COLO668 (cell line): ENCODE results near the gene TWNK.

ENCODE experiments used
- DNase-seq: peaks from one replicate; lab custom pipeline; 2025; ENCODE audit not compliant: unreplicated experiment; lab: John Stamatoyannopoulos, UW

Gene TWNK

DNA sequence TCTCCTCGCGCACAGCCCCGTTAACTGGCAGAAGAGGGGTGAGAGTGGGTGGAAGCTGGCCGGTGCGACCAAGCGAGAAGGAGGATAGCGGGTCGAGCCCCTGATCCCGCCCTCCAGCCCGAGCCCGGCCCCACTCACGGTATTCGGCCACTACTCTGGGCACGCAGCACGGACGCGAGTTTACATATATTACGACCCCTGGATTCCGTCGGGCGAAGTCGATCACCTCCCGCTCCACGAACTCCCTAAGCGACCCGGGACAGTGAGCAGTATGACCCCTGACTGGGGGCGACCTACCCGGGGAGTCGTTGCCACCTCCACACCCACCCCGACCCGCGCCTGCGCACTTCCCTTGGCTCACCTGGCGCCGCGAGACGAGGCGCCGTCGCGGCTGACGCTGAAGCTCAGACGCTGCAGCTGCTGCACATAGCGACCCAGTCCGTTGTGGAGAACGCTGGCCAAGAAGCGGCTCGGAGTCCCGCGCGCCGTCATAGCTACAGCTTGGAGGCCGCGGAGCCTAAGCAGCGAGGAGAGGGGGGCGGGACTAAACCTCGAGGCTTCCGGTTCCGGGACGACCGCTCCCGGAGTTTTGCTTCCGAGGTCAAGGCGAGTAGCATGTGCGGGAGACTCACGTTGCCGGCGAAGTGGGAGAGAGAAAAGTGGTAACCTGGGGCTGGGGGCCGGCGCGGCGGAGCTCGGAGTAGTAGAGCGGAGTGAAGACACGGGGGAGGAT is at the start of gene TWNK, which contains the start of gene MRPL43:
TSS of gene TWNK (plus strand) at position 592 of the 733 bp plus-strand sequence. CDS start 668 bp downstream, outside the sequence.
TSS of gene MRPL43 (minus strand) at position 546 of the 733 bp plus-strand sequence. CDS start at position 492, 54 bp downstream.
- DNase-seq: peak; percentile 67

- no peak for DNase-seq
Measured at GRCh38 chr10:100939763-100940344, 47.5 kb upstream of the TWNK start.

DNA sequence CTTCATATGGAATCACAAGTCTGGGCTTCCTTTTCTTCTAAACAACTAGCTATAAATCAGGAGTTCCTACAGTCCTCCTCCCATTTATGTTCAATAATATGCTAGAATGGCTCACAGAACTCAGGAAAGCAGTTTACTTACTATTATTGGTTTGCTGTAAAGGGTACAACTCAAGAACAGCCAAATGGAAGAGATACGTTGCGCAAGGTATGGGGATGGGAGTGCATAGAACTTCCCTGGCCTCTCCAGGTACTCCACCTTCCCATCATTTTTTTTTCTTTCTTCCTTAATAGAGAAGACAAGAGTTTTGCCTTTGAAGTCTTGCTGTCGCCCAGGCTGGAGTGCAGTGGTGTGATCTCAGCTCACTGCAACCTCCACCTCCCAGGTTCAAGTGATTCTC is 45.1 kb upstream of the TWNK start:
- no peak for DNase-seq

GRCh38 chr10:100943508-100943907 is 43.8 kb upstream of the TWNK start:
- no peak for DNase-seq

GRCh38 chr10:100945754-100946153 is 41.6 kb upstream of the TWNK start:
- no peak for DNase-seq

DNA sequence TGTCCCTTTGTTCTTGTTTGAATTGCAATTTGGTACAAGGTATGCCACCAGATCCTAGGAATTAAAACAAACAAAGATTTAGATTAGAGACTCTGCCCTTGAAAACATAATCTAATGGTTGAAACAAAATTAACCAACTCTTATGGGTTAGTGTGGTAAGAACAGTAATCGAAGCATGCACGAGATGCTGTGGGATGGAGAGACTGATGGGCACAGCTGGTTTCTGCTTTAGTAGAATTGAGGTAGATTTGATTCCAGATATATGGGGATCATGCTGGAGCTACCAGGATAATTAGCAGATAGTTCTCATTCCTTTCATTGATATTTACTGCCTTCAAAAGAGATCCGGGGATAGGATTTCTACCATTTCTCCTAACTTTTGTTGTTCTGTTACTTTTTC is 38.4 kb upstream of the TWNK start:
- no peak for DNase-seq

DNA sequence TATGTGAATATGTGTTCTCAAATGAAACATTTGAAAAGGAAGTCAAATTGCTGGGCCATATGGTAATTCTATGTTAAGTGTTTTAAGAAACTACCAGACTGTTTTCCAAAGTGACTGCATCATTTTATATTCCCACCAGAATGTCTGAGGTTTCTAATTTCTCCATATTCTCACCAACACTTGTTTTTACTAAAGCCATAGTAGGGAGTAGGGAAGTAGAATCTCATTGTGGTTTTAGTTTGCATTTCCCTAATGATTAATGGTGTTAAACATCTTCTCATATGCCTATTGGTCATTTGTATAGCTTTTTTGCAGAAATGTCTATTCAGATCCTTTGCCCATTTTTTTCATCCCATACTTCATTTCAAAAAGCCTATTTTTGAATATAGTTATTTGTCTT is 27.1 kb upstream of the TWNK start:
- DNase-seq: no peak

DNA sequence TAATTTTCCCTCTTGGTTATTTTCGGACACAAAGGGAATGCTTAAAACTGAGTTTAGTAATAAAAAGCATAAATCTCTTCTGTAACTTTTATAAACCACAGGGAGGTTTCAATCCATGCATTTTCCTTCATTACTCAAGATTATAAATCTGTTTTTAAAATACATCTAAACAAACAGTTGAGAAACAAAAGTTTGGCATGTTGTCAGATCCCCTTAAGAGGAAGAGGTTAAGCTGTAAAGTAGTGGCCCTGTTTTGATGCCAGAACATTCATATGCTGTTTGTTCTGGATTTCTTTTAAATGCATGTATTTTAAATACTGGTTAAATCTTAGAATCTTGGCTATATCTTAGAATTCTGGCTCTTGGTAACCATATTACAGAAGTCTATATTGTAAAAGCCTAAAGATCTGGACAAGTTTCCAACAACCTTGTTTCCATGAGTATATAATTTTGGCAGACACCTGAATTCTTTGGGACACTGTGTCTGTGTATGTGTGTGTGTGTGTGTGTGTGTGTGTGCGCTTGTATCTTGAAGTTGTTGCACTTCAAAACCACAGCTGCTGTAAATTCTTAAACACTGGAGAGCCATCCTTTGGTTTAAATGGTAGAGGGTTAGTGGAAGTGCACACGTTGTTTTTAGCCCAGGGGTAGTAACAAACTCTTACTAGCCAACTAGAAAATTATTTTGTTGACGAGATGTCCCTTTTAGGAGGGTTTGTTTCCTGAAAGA is 24.8 kb upstream of the TWNK start:
- no peak for DNase-seq

GRCh38 chr10:100963826-100964225 is 23.5 kb upstream of the TWNK start:
- DNase-seq: no peak

DNA sequence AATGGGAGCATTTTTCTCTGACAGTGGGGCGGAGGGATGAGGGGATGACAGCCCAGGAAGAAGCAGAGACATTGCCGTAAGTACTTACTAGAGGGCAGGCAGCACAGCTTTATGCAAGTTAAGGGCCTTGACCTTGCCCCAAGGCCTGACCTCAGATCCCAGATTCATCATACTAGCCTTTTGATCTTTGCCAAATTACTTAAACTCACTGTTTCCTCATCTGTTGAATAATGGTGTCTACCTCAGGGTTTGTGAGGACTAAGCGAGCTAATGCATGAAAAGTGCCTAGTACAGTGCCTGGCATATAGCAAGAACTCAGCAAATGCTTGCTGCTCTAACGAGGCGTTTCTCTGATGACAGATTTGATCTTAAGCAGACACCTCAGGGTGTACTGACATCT is 21.5 kb upstream of the TWNK start:
- no peak for DNase-seq

DNA sequence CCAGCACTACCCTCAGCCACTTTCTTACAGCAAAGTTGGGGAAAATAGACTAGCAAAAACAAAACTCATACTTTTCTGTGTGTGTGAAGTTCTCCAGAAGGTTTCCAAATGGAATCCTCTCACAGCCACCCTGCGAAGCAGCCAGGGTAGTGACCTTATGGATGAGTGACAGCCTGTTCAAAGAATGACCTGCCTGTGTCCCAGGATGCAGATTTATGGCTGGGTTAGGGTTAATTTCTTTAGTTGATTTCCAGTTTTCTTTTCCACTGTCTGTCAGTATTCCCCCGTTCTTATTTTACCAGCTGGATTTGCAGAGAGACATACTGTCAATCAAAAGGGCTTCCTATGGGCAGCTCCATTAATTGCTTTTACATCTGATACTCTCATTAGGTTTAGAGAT is 20.5 kb upstream of the TWNK start:
- DNase-seq: no peak

- no peak for DNase-seq
Measured at GRCh38 chr10:100967332-100967731, 20.0 kb upstream of the TWNK start.

DNA sequence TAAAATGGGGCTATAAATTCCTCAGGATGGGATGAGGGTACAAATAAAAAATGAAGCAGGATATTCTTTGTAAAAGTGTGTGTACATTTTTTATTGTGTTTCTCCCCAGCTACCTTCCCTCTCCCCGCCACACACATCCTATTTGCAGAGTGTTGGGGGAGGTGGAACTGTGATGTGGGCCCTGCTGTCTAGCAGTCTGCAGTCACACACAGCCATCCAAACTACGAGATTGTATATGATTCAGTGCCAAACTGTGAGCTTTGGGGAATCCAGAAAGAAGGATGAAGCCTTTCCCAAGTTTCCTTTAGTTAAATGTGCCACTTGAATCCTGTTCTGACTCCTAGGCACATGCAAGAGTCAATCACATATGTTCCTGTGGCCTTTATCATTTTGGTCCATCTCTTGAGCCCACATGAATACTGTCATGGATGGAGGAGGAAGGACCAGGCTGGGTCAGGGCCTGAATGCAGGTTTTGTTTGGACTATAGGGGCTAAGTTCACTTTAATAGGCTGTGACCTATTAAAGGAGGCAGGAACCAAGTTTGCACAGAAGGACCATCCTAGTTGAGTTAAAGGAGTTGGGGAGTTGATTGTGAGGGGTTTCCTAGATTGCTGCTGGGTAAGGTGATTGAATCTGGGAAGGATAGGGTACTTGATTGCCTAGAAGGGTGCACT is 19.1 kb upstream of the TWNK start:
- no peak for DNase-seq

GRCh38 chr10:100968863-100969186 is 18.5 kb upstream of the TWNK start:
- no peak for DNase-seq

DNA sequence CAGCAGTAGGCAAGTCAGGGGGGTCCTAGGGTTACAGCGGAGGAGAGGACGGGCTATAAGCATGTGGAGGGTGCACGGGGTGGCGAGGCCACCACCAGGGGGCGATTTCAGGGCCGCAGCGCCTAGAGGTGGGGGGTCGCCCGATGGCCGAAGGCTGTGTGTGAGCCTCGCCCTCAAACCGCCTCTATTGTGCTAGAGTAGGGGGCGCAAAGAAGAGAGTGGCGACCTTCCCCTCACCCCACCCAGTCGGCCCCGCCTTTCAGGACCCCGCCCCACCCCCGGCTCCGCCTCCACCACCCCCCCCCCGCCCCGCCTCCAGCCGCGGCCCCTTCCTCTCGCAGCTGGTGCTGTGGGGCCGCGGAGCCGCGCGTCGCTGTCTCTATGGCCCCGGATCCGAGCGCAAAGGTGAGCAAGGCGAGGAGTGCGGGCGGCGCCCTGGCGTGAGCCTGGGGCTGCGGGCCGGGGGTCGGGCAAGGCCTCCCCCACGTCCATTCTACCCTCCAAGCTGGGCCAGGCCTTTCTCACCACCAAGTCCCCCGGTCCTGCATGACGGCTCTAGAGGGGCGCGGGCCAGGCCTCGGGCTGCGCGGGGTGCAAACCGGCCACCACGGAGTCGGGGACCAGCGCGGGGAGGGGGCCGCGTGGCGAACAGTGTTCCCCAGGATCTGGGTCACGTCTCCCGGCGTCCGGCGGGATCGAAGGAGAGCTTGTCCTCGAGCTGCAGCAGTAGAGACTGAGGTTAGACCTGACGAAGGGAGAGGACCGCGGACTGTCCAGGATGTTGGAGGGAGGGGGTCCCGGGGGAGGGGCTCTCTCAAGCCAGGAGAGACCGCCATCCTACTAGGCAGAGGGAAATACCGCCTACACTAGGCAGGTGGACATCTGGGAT is 17.9 kb upstream of the TWNK start, which contains the start of gene SEMA4G:
TSS of gene SEMA4G (plus strand) at position 318 of the 889 bp plus-strand sequence. CDS start 3,409 bp downstream, outside the sequence.
- peak; percentile 38 for DNase-seq

DNA sequence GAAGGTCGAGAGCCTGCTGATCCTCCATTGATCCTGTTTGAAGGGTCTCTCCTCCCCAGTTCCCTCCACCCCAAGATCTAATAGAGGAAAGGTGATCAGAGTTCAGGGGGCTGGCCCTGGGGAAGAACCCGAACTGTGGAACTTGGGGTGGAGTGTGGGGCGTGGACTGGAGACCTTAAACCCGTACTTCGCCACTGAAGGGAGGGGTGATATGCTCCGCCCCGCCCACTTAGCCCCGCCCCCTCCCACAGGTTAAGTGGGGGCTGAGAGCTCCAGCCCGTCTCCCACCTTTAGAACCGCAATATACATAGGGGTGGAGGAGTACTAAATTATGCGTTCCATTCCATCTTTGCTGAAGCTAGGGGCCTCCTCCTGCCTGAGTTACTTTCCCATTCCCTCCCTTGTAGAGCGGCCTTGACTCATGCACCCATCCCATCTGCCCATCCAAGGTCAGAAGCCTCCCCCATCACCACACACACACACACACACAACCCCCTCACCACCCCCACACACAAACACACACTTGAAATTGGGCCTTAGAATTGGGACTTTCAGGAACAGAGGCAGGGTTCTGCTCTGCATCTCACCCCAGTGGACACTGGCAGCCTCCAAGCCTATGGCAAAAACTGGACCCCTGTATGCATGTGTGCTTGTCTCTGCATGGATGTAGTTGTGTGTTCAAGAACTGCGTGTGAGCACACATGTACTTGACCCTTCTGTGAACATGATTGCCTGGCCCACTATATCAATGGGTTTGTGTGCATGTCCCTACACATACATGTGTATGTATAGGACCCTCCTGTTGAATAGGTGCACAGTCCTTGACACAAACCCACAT is 17.0 kb upstream of the TWNK start:
- no peak for DNase-seq

DNA sequence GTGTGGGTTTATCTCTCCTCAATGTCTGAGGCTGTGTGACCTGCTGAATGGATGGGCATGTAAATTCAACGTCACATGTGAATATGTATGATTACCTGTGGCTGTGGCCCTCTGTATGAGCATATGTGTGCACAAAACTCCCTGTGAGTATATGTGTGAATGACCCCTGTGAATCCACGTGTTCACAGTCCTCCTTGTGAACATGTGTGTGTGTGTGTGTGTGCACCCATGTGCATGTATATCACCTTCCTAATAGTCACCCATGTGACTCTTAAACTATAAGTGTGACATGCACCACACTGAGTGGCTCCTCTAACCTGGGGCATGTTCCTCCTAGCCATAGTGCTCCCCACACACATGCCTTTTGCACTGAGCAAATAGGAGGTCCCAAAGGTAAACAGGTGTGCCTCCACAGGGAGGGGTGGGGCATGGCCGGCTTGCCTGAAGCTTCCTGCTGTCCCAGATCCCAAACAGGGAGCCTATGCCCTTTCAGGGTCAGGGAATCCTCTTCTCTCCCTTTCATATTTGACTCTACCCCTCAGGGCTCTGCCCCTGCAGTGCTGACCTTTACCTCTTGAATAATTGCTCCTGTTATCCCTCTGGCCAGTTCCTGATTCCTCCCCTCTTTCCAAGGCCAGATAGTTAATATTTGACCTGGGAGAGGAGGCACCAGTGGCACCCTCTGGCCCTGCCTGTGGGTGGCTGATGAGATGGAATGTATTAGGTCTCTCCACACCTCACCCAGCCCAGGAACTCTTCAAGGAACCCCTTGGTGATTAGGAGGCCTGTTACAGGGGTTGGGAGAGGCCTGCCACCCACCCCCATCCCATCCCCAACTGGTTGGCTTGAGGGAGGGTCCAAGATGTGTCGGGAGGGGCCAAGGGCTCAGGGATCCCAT is 16.2 kb upstream of the TWNK start:
- peak; percentile 29 for DNase-seq

- DNase-seq: no peak
Measured at GRCh38 chr10:100972115-100972903, 15.0 kb upstream of the TWNK start.
